H54 (cell line): ENCODE measurements around the gene DNMT3A.

Source experiments
- DNase-seq: peaks from one replicate; pipeline ENCODE4 v3.0.0; 2011; ENCODE audit warnings: low spot score, mixed read lengths; ENCODE audit not compliant: insufficient read length
- FAIRE-seq: peaks from 3 replicates; lab custom pipeline; 2011; peaks lifted over from hg19 to GRCh38; lab: Jason Lieb, UNC
- POLR2A ChIP-seq: IDR thresholded peaks from 2 replicates; pipeline ENCODE4 v1.6.1; 2011; ENCODE audit warnings: low read depth, mild to moderate bottlenecking, low read length

The DNMT3A gene

DNA sequence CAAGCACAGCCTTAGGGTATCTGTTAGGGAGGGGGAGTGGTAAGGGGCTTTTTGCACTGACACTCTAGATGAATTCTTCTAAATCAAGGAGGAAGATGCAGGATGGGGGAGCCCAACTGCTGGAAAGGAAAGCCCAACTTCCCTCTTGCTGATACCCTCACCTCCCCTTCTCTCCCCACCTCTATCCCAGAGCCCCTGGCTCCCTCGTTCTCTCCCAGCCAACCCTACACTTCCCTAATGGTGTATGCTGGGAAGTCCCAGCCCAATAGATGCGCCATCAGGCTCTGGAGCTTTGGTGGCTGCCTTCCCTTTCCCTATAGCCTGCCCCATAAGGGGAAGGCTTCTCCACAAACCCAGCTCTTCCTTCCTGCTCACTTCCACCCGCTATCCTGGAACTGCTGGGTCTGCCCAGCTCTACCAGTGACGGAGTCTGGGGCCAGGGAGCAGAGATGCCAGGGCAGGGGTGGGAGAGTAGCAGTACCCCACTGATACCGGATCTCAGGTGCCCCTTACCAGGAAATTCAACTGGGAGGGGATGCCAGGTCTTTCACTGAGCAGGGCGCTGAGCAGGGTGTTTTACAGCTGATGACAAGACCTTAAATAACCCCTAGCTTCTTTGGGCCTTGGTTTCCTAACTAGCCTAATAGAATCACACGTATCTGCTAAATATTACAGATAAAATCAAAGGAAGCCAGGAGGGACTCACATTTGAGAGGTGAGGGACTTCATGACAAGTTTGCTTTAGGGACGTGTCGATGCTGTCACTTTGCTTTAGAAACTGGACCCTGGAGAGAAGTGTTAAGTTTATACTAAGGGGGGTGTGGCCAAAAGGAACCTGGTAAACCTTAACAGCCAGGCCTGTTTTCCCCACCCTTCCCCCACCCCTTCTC, 82.6 kb downstream of the DNMT3A start:
- DNase-seq, result no peak
- FAIRE-seq, result no peak
- no peak for TF ChIP-seq POLR2A

DNA sequence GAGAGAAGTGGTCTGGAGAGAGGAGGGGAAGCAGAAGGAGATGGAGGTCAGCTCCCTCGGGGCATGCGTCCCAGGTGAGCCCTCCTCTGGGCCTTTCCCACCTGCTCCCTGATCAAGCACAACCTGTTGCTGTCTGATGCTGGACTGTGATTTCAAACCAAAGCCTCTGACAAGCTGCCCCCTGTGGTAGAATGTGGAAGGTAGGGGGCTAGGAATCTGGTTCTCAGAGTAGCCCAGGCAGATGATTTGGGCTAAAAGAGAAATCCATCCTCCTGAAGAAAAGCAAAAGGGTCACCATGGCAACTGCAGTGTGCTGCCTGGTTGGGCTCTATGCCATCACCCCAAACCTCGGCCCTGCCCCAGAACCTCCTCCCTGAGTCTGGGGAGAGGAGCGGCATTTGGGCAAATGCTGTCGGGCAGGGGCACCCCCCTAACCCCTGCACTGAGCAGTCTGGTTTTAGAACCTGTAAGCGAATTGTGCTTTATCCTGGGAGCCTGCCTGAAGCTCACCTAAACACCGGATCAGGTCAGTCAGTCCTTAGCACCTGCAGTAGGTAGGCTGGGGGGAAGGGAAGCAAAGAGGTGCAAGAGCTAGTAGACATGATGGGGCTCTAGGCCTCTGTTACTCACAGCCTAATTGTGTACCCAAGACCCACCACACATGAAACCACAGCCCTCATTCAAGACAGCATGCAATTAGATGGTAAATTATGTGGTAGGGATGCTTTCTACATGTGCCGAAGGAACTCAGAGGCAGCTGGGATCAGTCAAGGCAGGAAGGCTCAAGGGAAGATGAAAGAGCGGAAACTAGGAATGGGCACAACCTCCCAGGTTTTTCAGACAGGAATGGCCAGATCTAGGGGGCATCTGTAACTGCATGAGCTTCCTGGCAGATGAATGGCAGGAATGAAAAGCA, 83.5 kb downstream of the DNMT3A start:
- FAIRE-seq (no peak), DNase-seq (no peak)
- TF ChIP-seq POLR2A, result no peak

DNA sequence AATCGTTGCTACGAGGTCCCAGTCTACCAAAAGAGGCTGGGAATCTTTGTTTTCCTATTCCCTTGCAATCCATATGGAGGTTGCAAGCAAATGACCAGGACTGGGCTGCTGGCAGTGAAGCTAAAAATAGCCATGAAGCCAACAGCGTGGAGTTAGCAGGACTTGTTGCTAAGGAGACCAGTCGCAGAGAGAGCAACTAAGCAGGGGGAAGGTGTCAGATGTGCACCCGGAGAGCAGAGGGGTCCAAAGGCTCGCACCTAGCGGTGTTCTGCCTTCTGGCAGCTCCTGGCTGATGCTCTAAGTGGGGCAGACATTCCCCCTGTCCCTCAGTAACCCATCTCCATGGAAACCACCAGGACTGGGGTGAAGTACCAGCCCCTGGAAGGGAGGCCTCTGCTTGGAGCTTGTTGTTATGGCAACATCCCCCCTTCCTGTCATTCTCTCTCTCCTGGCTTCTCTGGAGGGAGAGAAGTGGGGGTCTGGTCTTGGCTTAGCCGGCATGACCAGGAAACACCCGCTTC, 84.6 kb downstream of the DNMT3A start:
- FAIRE-seq, result no peak
- TF ChIP-seq POLR2A, result no peak
- no peak for DNase-seq

GRCh38 chr2:25256488-25256875, 85.2 kb downstream of the DNMT3A start:
- TF ChIP-seq POLR2A, result no peak
- no peak for DNase-seq
- no peak for FAIRE-seq

DNA sequence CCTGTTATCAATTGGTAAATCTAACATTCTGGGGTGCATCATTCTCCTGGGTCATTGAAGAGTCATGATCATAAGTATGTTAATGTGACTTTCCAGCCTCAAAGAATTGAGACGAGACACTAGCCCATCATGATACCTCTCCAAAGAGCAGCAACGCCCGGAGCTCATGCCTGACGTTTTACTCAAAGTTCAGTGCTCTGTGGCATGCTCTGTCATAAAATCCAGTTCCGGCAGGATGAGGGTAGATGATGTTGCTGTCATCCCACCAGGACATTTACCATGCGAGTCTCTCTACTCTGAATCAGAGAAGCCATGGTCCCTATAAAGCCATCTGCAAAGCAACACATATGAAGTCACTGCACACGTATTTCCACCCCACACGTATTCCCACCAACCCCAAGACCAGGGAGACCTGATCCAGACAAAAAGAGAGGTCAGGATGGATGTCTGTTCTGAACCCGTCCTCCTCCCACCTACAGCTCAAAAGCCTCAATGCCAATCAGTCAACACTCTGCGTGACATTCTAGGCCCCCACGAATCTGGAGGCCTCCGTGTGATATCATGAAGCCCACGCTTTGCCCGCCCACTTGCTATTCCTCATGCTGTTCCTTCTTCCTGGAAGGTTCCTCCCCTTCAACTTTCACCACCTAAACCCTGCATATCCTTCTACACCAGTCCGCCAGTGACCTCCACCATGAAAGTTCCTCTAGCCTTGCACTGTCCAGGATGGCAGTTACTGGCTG, 85.8 kb downstream of the DNMT3A start:
- TF ChIP-seq POLR2A, result no peak
- no peak for FAIRE-seq
- no peak for DNase-seq

DNA sequence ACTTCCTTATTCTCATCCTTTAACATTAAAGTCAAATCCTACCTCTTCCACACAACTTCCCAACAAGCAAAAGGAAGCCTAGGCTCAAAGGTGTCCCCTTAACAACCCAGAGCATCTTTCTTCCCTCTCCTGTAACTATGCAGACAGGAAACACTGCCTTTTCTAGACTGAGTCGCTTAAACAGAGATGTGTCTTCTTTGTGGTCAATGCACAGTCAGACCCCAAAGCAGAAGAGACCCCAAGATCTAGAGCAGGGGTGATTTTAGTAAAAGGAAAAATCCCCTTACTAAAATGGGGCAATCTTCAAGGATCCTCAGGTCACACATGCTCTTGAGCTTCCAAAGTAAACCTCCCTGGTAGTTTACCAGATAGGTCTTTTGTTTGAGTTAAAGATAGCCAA, 86.8 kb downstream of the DNMT3A start:
- DNase-seq, result no peak
- FAIRE-seq, result no peak
- TF ChIP-seq POLR2A, result no peak

GRCh38 chr2:25253153-25253626, 88.5 kb downstream of the DNMT3A start:
- no peak for DNase-seq
- TF ChIP-seq POLR2A, result no peak
- FAIRE-seq, result no peak

GRCh38 chr2:25252291-25253152, 89.2 kb downstream of the DNMT3A start:
- FAIRE-seq (no peak), DNase-seq (no peak)
- no peak for TF ChIP-seq POLR2A

GRCh38 chr2:25251422-25252273, 90.1 kb downstream of the DNMT3A start:
- FAIRE-seq (no peak), DNase-seq (no peak)
- TF ChIP-seq POLR2A, result no peak

DNA sequence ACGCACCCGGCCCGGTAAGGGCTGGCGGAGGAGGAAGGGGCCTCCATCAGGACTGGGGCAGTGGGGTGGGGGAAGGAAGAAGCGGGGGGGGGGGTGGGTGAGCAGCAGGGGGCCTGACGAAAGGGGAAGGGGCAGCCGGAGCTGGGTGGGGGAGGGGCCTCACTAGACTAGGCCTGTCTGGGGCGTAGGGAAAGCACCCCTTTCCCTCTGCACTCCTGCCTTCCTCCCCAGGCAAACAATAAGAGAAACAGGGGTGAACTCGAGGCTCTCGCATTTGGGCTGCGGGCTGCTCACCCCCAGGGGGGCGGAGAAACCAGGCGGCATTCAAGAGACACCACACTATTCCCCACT, 90.7 kb downstream of the DNMT3A start:
- DNase-seq (no peak), FAIRE-seq (no peak)
- TF ChIP-seq POLR2A, result no peak

DNA sequence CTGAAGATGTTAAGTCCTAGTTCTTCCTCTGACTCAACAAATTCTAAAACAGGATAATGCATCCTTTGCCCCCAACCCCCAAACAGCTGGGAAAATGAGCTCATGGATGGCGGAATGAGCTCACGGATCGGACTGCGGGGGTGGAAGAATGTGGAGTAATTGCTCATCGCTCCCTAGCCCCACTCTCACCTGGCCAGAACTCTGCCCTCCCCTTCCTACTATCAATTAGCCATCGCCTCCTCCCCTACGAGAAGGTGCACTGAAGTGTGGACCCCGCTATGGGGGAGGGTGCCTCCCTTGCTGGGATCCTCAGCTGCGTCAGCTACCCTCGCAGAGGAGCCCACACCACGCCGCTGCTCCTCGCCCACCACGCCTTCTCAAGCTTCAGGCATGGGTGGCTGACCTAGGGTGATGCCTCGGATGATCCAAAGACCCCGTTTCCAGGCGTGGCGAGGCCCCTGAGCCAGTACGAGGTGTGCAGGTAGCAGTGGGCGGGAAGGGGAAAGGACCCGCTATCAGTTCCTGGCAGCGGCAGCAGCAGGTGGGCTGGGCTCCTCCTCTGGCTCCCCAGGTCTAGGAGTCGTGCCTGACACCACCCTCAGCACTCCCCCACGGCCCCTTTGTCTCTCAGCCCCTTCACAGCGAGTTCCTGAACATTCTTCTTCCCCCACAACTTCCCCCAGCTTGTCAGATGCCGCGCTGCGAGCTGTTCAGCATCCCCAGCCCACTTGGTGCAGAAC, 91.2 kb downstream of the DNMT3A start:
- DNase-seq (no peak), FAIRE-seq (no peak)
- no peak for TF ChIP-seq POLR2A
